ENCODE data around the gene TRAP1.

- TF ChIP-seq CTCF (IDR thresholded peaks at IDR 0.05) (no peak), EP300 (IDR thresholded peaks at IDR 0.05) (no peak), POLR2AphosphoS5 (IDR thresholded peaks at IDR 0.05) (no peak)
Observed at GRCh38 chr16:3690980-3691720, 26.2 kb downstream of the TRAP1 start.

Data from stomach (tissue), 4 donors.